ENCODE measurements around the gene AMOTL2.

AMOTL2 gene

DNA sequence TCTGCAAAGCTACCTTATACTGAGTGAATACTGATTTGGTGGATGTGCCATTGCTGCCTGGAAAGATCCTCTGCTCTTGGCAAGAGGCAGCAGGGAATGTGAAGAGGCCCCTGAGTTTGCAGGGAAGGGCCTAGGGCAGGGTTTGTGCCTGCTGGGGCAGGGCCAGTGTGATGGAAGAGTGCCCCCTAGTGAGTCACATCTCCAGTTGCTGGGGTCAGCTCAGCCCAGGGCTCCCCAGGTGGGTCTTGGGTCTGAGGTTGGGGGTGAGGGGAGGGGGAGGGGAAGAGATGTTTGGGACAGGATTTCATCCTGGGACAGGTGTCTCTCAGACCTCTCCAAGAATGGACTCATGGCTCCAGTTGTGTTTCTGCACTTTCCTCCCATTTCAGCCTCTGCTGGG is 4.1 kb upstream of the AMOTL2 start:
- no peak for DNase-seq

DNA sequence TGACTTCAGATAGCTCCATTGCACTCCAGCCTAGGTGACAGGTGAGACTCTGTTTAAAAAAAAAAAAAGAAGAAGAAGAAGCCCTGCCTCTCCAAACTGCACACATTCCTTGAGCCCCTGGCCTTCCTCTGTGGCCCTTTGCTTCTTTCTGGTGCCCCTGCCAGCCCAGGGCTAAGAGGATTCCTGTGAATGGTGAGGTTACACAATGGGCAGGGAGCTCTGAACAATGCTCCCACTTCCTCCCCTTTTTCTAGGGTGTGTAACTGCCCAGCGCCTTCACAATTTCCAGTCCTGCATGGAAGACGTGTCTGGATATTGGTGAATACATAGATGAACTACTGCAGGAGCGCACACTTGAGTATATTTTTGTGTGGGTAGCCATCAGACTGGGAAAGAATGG is 3.6 kb upstream of the AMOTL2 start:
- no peak for DNase-seq

DNA sequence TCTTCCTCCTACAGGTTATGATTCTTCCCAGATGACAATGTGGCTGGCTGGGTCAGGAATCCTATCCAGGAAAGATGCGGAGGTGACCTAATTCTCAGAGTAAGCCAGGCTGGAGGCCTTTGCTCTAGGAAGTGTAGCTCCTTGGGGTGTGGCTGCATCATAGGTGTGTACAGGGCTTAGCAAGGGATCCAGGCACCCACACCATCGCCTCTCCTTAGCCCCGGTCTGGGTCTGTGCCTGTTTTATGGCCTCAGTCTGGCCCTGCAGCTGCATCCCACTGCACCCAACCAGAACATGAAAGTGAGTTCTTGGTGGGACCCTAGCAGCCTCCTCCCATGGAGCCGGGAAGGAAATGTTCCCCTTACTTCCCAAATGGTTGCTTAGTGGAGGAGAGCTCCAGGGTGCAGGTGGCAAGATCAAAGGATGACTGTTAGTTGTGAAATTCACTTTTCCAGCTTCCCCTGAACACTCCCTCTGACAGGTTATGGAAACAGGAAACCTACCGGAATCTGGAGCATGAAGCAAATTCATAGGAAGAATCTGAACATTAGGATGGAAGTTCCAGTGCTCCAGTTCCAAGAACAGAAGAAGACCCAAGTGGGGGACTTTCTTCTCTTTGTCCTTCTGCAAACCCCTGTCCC is 2.7 kb upstream of the AMOTL2 start:
- no peak for DNase-seq

DNA sequence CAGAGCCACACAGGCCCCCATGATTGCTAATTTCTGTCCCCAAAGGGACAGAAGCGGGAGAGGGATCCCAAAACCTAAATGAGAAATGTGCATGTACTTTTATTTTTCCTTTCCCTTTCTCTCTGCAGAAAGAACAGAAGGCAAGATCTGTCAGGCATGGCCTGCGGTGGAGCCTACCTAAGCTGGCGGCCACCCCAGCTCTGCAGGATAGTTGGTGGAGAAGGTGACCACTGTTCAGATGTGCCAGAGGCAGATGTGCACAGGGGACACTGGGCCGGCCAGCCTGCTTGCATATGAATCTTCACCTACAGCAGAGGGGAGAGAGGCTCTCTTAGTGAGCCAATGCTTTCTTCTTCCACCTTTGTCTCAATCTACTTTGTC is 2.1 kb upstream of the AMOTL2 start:
- no peak for DNase-seq

DNA sequence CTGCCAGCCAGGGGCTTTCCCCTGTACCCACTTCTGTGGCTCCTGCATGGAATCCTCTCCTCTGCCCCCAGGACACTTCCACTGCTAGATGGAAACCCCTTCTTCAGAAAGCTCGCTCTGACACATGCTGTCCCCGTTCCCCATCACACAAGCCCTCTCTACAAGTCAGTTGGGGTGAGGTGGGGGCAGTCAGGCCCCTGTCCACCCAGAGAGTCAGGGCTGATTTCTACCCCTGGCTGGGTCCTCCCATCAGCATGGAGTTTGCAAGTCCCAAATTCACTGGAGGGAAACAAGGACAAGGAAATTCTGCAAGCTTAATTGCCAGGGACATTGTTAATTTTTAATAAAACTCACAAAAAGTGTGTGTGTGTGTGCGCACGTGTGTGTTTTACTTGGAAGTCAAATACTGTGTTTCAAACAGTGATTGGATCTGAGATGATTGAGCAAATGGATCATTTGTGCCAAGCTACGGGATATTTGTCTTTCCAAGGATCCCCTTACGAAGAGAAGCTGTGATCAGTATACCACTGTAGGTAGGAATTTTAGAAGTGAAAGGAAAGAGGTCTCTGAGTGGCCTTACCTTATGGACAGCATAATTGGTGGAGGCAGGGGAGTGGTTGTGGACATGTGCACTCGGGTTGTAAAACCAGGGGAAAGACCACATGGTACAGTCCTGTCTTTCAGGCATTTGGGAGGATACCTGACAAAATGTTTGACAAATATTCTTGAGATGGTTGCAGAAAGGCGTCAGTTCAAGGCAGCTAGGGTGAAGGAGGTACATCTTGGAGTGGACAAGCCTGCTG is 1.5 kb upstream of the AMOTL2 start:
- no peak for DNase-seq

- no peak for DNase-seq
These were observed 739 bp upstream of the AMOTL2 start for GRCh38 chr3:134374791-134375581.

GRCh38 chr3:134373271-134374104 is 759 bp downstream of the AMOTL2 start:
- DNase-seq: no peak

DNA sequence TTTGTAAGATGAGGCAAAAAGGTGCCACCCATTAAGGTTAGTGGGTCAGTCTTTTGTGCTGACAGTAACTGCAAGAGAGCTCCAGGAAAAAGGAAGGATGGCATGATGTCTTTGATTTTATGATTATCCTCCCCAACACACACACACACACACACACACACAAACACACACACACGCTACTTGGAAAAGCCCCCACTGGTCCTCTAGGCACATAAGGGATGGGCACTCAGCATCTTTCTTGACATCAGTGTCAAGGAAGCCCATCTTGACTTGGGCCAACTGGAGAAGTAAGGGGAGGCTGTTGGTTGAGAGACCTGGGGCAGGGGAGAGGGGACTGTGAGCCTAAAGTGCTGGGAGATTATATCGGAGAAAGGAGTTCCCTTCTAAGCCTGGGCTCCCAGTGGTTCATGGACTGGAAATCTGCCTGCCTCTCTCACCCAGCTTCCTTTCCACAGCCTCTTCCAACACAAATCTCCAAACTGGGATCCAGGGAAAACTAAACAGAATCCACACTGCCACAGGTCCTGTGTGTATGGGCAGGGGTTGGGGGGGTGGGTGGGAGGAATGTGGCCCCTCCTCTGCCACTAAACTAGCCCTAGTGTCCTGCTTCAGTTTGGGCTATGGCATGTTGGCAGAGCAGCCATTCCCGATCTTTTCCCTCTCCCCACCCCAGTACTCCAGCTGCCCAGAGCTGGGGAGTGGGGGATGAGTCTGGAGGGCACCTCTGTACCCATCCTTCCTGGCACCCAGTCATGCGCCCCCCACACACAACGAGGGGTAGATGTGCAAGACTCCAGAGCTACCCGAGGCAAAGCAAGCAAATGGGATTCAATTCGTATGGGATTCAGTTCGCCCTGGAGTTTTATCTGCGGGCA is 1.6 kb downstream of the AMOTL2 start:
- no peak for DNase-seq

DNA sequence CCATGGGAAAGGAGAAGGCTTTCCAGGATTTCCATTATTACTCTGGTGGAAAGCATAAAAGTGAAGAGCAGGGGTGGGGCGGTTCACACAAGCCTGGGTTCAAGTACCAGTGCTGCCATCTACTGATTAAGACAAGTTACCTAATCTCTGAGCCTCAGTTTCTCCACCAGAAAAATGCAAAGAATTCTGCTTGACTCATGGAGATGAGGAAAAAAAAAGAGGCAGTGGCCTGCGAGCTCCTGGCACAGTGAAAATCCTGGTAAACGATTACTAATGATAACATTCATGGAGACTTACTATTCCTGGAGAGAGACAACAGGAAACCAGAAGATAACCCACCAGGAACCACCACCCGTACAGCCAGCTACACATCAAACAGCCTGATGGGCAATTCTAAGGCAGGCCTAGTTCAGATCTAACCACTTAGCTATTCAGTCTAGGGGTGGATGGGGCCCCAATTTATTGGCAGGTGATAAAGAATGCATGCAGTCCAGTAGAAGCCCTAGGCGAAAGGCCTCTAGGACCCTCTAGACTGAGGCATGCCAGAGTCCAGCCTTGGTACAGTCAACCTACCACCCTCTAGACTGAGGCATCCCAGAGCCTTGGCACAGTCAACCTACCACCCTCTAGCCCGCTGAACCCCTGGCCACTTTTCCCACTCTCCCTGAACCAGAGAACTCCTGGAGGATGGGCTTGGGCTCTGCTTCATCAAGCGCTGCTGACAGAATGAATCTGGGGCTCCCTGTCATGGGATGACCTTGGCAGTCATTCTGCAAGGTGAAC is 2.5 kb downstream of the AMOTL2 start:
- no peak for DNase-seq

DNA sequence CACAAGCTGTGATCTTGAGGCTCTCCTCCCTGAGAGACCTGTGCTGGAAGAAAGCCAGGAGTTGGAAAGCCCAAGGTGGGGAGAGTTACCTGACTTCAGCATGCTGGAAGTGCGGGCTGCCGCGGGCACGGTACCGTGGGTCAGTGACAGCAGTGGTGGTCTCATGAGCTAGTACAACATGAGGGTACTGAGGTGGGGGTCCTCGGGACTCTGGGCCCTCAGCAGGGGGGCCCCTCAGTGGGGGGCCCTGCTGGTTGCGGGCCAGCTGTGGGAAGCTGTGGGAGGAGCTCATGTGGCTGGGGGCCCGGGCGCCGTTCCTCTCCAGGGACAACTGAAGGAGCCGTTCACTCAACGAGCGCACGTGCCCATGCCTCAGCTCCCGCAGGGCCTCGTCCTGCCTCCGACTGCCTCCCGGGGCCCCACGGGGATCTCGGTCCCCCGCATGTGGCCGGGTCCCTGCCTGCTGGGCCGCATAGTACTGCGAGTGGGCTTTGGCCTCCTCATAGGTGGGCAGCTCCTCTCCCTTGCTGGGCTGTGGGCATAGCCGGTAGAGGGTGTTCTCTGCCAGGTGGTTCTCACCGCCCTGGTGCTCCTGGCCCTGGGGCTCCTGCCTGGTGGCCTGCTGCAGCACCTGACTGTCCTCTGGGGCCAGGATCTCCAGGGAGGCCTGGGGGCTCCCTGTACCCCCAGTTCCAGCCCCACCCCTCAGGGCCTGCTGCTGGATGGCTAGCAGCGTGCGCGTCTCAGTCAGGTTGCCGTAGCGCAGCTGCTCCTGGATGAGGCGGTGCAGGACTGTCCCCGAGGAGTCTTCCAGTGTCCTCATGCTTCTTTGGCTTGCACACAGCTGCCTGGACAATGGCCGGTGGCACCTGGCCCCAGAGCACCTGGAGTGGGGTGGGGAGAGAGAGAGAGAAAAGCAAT is 3.4 kb downstream of the AMOTL2 start:
- no peak for DNase-seq

DNA sequence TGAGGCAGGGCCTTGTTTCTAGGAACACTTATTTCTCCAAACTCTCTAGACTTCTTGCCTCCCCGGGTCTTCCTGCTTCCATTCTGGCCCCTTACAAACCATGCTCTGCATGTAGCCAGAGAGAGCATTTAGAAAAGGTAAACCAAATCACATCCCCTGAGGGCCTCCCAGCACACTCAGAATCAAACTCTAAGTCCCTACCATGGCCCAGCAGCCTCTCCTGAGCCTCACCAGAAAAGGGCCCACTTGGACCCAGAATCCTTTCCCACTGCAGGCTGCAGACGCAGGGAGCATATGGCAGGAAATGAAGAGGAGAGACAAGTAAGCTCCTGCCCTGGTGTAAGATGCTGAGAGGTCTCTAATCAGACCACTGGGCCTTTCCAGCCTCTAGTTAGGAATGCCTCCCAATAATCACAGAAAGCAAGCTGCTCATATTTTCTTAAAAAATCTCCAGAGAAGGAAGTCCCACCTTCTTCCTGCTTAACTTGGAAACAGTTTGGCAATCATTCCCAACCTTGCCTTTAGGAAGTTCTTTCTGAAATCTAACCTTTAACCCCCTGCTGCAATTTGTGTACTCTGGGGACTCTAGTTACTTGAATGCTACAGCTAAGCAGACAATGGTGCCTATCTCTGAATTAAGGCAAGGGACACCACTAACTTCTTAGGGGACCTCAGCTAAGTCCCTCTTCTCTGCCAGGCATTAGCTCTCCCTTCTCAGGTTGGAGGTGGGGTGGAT is 4.2 kb downstream of the AMOTL2 start:
- no peak for DNase-seq

GRCh38 chr3:134369231-134369741 is 5.0 kb downstream of the AMOTL2 start:
- no peak for DNase-seq

DNA sequence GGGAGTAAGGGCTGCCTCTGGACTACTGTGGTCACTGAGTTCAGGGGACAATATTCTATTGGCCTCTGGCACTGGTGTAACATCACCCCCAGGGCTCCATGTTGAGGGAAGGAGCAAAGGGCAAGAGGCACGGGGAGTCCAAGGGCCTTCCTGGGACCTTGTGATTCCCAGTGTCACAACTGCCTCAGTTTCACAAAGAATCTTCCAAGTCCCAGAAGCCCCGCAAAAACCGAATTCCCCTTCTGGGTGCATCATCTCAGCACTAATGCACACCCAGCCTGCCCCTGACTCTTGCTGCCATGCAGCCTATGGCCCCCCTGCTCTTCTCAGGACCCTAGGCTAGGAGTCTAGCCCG is 5.5 kb downstream of the AMOTL2 start:
- no peak for DNase-seq

DNA sequence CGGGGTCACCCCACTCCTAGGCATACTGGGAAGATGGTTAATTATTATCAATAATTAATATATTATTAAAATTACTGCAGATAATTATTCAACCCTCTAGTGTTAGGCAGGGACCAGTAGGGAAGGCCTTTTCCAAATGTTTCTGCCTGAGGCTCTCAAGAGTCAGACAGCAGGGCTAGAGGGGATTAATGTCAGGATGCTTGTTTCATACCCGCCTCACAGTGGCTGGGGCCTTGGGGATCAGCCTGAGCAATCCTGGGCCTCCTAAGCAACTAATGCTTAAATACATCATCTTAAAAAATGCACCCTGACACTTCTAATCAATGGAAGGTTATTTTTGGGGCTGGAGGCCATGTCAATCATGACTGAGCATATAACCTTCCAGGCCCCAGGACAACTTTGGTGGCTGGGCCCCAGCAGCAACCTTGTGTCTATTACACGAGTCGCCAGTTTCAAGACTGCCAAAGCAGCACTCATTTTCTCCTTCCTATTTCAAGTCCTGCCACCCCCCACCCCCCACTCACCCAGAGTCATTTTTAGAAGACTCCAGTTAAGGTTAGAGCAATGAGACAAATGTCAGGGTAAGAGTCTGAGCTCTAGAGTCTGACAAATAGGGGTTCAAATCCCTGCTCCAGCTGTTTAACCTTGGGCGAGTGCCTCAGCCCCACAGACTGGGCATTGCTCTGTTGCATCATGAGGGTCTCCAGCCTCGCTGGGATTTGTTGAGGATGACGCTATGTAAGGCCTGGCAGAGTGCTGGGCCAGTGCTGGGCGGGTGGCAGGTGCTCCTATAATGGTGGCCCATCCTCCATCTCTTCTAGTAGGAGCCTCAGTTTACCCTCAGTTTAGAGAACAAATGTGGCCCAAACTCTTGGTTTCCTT is 6.1 kb downstream of the AMOTL2 start:
- DNase-seq: no peak

DNA sequence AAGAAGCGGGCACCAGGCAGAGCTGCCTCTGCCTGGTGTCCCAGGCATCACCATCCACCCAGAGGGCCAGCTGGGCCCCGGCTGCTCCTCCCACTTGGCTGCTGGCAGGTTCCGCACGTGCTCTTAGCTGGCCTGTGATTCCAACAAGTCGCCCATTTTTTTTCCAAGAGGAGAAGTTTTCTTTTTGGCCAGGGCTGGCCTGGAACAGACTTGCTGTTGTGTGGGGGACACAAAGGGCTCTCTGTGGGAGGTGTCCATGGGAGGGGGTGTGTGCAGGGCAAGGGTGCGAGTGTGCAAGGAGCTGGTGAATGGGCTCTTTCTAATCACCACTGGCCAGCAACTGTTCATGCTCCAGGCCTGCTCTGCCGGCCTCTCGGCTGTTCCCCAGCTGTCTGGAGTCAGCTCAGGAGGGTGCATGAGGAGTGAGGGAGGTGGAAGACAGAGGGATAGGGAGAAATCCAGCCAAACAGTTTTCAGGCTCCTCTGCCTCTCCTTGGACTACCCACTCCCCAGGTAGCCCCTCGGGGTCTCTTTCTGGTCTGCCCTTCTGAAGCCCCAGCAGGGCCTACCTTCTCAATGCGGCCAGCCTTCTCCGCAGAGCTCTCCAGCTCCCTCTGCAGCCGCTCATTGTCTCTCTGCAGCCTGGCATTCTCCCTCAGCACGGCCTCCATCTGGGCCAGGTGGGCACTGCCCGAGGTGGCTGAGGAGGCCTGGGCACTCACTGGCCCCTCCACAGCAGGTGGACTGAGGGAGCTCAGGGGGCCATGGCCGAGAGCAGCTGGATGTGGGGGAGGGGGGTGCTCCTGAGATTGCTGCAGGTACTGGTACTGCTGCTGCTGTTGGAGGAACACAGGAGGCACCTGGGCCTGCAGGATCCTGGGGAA is 7.1 kb downstream of the AMOTL2 start:
- DNase-seq: no peak

- DNase-seq: no peak
These were observed 7.9 kb downstream of the AMOTL2 start for GRCh38 chr3:134366221-134366927.

DNA sequence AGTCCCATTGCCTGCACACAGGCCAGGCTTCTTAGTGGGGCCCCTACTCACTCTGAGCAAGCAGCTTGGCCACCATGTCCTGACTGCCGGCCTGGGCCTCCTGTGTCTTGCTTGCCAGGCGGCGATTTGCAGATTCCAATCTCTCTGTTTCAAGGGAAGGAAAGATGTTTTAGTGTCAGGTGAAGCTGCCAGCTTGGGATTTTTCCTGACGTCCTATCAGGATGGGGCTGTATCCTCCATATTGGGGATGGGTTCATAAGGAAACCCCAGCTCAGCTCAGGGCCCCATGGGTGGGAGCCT is 8.5 kb downstream of the AMOTL2 start:
- no peak for DNase-seq

All from activated CD4-positive, alpha-beta T cell treated with anti-CD3 and anti-CD28 coated beads for 4 hours (primary cell).